PC-9 (cell line): ENCODE data around the gene SYNGAP1.
"Not testable (repeated sequence)": the region's sequence is repeated elsewhere in the genome, so short reads cannot be mapped to it uniquely, and the experiment has no call there.

Experiments used
- CTCF ChIP-seq: fragments of 200-600 bp; sonication (generic); conservative IDR thresholded peaks from 2 replicates; pipeline ENCODE4 v1.6.1; 2017; ENCODE audit warnings: mixed run types, antibody characterized with exemption, mild to moderate bottlenecking, moderate library complexity
- EZH2 ChIP-seq: fragments of 200-600 bp; sonication (generic); IDR thresholded peaks from 2 replicates; pipeline ENCODE4 v1.8.0; 2017; ENCODE audit warnings: antibody characterized with exemption, low read depth

- TF ChIP-seq EZH2, CTCF: not testable (repeated sequence)
Measured at GRCh38 chr6:33482620-33483019, 62.8 kb downstream of the SYNGAP1 start.
